ENCODE data around the gene SLC35A5.

SLC35A5 gene

DNA sequence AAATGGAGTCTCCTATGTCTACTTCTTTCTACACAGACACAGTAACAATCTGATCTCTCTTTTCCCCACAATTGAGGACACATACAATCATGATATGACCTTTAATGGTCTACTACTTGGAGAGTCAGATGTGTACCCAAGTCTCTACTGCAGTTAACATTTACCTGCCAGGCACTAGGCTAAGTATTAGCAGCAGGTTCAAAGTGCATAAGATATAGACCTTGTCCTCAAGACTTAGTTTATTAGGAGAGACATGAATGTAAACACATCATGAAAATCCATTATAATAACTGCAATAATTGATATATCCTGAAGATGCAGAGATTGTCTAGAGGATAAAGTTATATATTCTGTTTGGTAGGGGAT, 3.1 kb downstream of the SLC35A5 start:
- no peak for DNase-seq
- Histone ChIP-seq H3K36me3 (no peaks in the 10 kb centered on the region; the same call in 1 of the 2 replicates), H3K27me3 (no peaks in the 10 kb centered on the region), H3K9me3 (no peaks in the 10 kb centered on the region), H3K4me3 (ENCODE audit: low read depth, low read length) (no peak overlapping the region), H3K4me1 (no peaks in the 10 kb centered on the region)
- TF ChIP-seq CTCF (IDR thresholded peaks at IDR 0.05; ENCODE audit: low read depth, low read length): no peak

DNA sequence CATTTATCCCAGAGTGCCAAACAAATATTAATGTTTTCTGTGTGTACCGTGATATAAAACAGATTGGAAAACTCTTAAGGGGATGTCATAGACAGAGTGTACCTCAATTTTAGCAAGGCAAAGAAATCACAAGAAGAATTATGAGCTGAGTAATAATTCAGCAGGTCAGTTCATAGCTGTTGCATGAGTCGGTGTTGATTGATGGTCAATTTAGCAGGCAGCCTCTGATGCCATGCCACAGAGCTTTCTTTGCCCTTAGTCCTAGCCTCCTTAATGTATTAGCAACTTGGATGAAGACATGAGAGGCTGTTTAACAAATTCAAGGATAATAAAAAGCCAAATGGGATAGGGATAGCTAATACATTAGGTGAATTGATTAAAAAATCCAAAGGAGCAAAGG, 6.8 kb downstream of the SLC35A5 start:
- H3K36me3 ChIP-seq: no peaks in the 10 kb centered on the region; the same call in 1 of the 2 replicates
- H3K4me1 ChIP-seq: no peaks in the 10 kb centered on the region
- DNase-seq: no peak
- H3K4me3 ChIP-seq (ENCODE audit: low read depth, low read length): no peak overlapping the region
- no peak for TF ChIP-seq CTCF (IDR thresholded peaks at IDR 0.05; ENCODE audit: low read depth, low read length)
- no peaks in the 10 kb centered on the region for H3K27me3 ChIP-seq
- no peaks in the 10 kb centered on the region for H3K9me3 ChIP-seq

- no peak for TF ChIP-seq CTCF (IDR thresholded peaks at IDR 0.05; ENCODE audit: low read depth, low read length)
- Histone ChIP-seq H3K4me3 (ENCODE audit: low read depth, low read length) (no peak overlapping the region), H3K27me3 (no peaks in the 10 kb centered on the region), H3K9me3 (no peaks in the 10 kb centered on the region), H3K36me3 (no peaks in the 10 kb centered on the region; the same call in none of the 2 replicates), H3K4me1 (no peaks in the 10 kb centered on the region)
- DNase-seq: no peak
These were observed 7.4 kb downstream of the SLC35A5 start for GRCh38 chr3:112569265-112569664.

GRCh38 chr3:112572701-112573100, 10.9 kb downstream of the SLC35A5 start:
- DNase-seq: no peak
- no peaks in the 10 kb centered on the region; the same call in none of the 2 replicates for H3K36me3 ChIP-seq

DNA sequence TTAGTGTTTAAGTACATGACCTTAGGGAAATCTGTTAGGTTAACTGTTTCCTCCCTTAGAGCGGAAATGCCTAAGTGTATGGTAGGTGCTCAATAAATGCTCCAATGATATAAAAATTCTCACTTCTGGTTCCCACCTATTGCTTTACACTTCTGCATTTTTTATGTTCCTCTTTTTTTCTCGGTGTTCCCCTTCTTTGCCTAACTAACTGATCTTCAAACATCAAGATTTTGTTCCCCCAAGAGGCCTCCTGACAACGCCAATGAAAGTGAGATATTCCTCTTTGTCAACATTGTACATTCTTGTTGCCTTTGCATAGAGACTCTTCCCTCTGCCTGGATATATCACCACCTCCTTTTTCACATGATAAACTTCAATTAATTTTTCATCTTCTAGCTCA, 17.4 kb downstream of the SLC35A5 start:
- no peaks in the 10 kb centered on the region for H3K4me1 ChIP-seq
- no peaks in the 10 kb centered on the region; the same call in 1 of the 2 replicates for H3K36me3 ChIP-seq
- no peak for DNase-seq
- no peak overlapping the region for H3K4me3 ChIP-seq (ENCODE audit: low read depth, low read length)
- no peak for TF ChIP-seq CTCF (IDR thresholded peaks at IDR 0.05; ENCODE audit: low read depth, low read length)
- H3K9me3 ChIP-seq: no peaks in the 10 kb centered on the region
- no peaks in the 10 kb centered on the region for H3K27me3 ChIP-seq

More at GRCh38 chr3:112572701-112573100, 10.9 kb downstream of the SLC35A5 start:
- Histone ChIP-seq H3K4me1 (no peaks in the 10 kb centered on the region), H3K9me3 (no peaks in the 10 kb centered on the region), H3K27me3 (no peaks in the 10 kb centered on the region), H3K4me3 (ENCODE audit: low read depth, low read length) (no peak overlapping the region)
- TF ChIP-seq CTCF (IDR thresholded peaks at IDR 0.05; ENCODE audit: low read depth, low read length): no peak

DNA sequence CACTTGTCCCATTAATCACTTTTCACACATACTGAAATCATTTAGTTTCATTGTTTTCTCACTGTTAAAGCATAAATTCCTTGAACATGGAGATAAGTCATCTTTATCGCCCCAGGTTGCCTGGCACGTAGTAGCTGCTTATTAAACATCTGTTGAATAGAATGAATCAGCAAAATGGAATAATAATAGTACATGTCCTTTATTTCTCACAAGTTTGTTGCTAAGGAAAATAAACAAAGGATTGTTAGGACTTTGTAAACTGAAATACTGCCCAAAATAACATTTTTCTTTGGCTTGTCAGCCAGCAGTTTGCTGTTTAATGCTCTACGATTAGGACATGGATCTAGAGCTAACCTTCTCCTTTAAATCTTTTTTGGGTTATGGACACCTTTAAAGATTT, 17.9 kb downstream of the SLC35A5 start:
- Histone ChIP-seq H3K36me3 (no peaks in the 10 kb centered on the region; the same call in 1 of the 2 replicates), H3K9me3 (no peaks in the 10 kb centered on the region), H3K4me3 (ENCODE audit: low read depth, low read length) (no peak overlapping the region), H3K4me1 (no peaks in the 10 kb centered on the region), H3K27me3 (no peaks in the 10 kb centered on the region)
- DNase-seq: no peak
- no peak for TF ChIP-seq CTCF (IDR thresholded peaks at IDR 0.05; ENCODE audit: low read depth, low read length)
